GM18502 (cell line): Measurements from ENCODE around the gene HMSD.
"Not testable (repeated sequence)": the region's sequence is repeated elsewhere in the genome, so short reads cannot be mapped to it uniquely, and the experiment has no call there.

ENCODE experiments used
- ATAC-seq: cut with Tn5 transposase; IDR thresholded peaks from one replicate; pipeline ENCODE4 v1.9.1; 2021; ENCODE audit warnings: mild to moderate bottlenecking; ENCODE audit not compliant: unreplicated experiment, poor library complexity

The HMSD gene, protein sequence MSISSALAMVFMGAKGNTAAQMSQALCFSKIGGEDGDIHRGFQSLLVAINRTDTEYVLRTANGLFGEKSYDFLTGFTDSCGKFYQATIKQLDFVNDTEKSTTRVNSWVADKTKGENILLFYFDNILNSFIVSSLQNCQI

DNA sequence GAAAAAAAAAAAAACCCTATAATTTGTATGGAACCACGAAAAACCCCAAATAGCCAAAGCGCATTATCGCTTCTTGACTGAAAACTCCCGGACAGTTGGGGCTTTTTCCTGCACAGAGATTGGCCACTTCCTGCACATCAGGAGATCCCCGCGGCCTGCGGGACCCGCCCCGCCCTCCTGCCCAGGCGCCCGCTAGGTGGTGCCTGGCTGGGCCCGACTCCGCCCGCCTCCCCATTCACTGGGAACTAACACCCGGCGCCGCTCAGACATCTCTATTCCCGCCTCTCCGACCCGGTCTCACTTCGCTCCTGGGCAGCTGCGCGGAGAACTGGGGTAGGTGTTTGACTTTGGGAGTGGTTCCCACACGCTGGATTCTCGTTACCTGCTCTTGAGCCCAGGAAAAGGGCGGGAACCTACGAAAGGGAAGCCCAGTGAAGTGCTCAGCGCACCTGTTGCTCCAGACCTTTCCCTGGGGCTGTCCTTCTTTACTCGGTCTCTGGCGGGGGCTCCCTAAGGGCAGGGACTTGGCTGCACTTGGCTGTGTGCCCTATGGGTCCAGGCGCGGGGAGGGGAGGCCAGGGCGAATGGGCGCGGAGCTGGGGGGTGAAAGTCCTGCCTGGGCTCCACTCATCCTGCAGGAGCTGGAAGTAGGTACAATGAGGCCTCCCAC, at the start of gene HMSD:
TSS of gene HMSD (plus strand) at position 234 of the 670 bp plus-strand sequence. CDS start 4,155 bp downstream, outside the sequence.
- ATAC-seq: peak; percentile 92

- ATAC-seq: no peak
Measured at GRCh38 chr18:63903851-63904570, 45.1 kb upstream of the HMSD start.

- no peak for ATAC-seq
Measured at GRCh38 chr18:63904694-63905093, 44.4 kb upstream of the HMSD start.

DNA sequence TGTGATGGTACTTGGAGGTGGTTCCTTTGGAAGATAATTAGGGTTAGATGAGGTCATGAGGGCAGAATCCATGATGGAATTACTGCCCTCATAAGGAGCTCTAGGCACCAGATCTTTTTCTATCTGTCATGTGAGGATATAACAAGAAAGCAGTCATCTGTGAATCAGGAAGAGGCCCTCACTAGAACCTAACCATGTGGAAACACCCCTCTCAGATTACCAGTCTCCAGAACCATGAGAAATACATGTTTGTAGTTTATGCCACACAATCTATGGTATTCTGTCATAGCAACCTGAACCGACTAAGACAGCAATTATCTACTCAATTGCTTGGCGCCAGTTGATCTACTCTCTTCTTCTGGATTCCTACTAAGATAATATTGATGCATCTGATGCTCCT, 43.7 kb upstream of the HMSD start:
- ATAC-seq: peak; percentile 33

- no peak for ATAC-seq
Measured at GRCh38 chr18:63906056-63906455, 43.0 kb upstream of the HMSD start.

DNA sequence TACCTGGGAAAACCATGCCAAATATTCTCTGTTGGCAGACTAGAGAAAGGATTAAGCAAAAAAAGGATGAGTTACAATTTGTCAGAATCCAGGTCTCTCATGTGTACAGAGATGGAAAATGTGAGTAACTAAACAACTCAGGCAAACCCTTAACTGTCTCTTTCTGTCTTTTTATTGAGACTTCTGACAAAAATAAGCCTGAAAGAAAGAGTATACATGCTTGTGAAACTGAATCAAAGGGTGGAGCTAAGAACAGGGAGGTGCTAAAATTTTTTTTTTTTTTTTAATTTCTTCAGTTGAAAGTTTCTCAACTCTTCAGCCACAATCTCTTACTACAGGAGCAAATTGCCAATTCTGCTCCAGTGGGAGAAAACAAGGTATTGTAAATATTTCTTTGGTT, 41.4 kb upstream of the HMSD start, which contains the start of gene SERPINB10:
TSS of gene SERPINB10 (plus strand) at position 295 of the 400 bp plus-strand sequence. CDS start 7,553 bp downstream, outside the sequence.
- peak; percentile 58 for ATAC-seq

- ATAC-seq: peak; percentile 32
Measured at GRCh38 chr18:63908858-63909257, 40.2 kb upstream of the HMSD start.

- peak; percentile 73 for ATAC-seq
Measured at GRCh38 chr18:63909870-63910269, 39.2 kb upstream of the HMSD start.

DNA sequence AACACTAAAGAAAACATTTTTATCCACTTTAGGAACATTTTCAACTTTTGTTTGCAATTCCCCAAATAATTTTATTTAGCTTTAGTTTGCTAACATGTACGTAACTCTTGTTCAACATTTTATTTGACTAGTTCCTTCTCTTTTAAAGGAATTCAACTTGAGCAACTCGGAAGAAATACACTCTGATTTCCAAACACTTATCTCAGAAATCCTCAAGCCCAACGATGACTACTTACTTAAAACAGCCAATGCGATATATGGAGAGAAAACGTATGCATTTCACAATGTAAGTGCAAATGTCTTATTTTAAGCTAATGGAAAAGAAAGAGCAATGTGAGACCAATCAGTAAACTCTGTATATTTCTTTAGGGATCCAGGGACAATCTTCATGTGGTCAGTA, 31.3 kb upstream of the HMSD start:
- no peak for ATAC-seq

- no peak for ATAC-seq
Measured at GRCh38 chr18:63922049-63922448, 27.1 kb upstream of the HMSD start.

DNA sequence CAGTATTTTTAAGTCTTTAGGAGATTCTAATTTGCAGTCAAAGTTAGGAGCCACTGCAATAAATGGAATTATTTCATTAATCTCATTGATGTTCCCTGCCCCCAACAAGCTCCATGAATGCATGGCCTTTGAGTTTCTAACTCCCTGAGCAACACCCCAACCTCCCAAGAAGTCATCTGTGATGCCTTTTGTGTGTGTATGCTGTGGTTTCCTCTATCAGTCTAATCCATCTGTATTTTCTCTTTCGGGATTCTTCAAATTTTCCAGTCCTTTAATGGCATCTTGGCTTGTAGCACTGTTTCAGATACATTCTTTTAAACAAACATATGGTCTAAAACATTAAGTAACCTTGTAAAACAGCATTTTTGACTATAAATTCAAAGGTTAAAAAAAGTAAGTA, 24.6 kb upstream of the HMSD start:
- no peak for ATAC-seq

GRCh38 chr18:63928331-63928730, 20.8 kb upstream of the HMSD start:
- ATAC-seq: no peak

DNA sequence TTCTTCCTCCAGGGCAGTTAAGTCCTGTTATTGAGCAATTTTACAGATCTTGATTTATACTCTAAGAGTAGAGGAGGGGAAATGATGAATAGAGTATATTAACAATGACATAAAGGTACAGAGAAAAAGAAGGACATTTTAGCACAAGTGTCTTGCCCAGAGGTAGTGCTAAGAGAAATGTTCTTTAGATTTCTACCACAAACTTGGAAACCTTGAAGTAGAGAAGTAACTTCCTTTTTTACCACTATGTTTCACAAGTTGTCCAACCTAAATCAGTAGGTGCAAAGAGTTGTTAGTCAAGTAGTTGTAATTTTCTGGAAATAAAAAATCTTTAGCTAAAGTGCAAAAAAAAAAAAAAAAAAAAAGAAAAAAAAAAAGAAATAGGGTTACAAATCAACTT, 19.7 kb upstream of the HMSD start:
- not testable (repeated sequence) for ATAC-seq

DNA sequence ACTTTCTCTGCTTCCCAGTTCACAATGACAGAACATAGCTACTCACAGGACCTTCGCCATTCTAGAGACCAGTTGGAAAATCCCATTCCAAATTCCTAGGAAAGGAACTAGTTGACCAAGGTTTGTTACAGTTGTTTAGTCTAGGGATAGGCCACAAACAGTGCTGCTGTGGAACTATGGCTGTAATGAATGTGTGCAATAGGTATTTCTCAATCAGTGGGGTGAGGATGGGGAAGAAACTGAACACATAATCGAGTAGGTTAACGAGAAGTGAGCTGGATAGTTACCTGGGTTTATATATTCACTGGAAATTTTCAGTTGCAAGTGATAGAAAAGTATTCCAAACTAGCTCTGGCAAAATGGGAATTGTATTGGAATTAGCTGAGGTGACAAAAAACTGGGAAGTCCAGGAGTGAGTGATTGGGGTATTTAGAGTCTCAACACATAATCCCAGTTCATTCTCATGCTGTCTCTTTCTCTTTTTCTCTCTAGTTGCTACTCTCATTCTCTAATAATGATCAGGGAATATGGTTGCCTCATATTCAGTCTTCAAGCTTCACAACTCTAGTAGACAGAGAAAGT, 18.2 kb upstream of the HMSD start:
- no peak for ATAC-seq

GRCh38 chr18:63936156-63936931, 12.8 kb upstream of the HMSD start:
- peak; percentile 97 for ATAC-seq

DNA sequence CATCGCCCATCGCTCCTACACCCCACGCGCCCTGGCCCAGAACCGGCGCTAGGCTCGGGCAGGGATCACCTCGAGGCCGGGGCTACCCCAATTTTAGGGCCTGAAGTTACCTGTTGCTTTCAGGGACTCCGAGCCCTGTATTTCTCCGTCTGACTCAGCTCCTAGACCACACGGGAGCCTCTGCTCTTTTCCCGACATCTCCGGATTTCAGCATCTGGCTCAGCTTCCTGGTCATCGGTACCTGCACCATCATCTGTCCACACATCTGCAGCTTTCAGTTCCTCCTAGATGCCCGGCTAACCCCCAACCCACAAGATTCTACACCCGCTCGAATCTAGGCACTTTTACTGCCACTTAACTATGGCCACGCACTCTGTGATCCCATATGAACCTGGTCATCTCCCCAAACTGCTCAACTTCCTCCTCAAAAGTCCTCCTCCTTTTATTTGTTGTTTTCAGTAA, 12.1 kb upstream of the HMSD start:
- ATAC-seq: peak; percentile 24

- ATAC-seq: no peak
Measured at GRCh38 chr18:63940008-63940407, 9.1 kb upstream of the HMSD start.

GRCh38 chr18:63940543-63941050, 8.5 kb upstream of the HMSD start:
- ATAC-seq: not testable (repeated sequence)

DNA sequence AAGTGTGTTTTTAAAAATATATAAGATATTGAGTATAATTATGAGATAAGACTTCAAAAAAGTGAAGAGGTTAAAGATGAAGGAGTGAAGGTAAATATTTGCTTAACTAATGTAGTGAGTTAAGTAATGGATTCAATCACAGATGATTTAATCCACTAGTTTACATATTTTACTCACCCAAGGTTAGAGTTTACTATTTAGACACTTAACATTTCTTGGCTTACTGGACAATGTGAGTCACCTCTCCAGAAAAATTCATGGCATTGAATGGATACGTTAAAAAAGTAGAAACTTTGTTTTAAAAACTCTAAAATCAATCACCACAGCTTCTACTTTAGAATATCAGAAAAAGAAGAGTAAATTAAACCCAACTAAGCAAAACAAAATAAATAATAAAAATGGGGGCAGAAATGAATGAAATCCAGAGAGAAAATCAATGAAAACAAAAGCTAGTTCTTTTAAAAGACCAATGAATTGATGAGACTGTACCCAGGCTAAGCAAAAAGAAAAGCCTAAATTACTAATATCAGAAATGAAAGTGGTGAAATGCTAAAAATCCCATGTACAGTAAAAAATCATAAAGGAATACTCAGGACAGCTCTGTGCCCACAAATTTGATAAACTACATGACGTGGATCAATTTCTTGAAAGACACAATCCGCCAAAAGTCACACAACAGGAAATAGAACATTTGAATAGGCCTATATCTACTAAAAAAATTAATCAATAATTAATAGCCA, 1.9 kb upstream of the HMSD start:
- ATAC-seq: no peak
